DMS79 treated with DMSO at 0.1 percent for 48 hours (cell line): Measurements from ENCODE around the gene U2SURP.

Experiments
- DNase-seq: peaks from one replicate; lab custom pipeline; 2025; lab: John Stamatoyannopoulos, UW

The U2SURP gene

DNA sequence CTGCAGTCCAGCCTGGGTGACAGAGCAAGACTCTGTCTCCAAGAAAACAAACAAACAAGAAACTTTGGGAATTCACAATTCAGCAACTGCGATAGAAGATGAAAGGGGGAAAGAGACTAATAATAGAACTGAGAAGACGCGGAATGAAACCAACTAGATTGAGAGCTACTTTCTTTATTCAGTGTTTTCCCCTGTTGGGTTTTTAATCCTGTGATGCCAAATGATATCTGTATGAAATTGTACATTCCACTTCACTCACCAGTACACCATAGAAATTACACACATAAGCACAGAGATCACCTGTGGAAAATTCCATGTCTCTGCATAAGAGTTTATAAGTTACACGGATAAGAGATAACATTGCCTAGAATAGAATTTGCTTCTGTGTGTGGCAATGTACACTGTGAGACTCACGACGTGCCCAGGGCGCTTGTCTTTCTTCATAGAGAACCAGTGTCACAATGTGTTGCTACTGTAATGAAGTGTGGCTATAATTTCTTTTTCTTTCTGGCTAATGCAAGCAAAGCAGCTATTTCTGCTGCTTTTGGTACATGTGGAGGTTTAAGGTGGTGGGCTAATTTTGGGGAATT is 100.5 kb downstream of the U2SURP start:
- DNase-seq, result no peak

DNA sequence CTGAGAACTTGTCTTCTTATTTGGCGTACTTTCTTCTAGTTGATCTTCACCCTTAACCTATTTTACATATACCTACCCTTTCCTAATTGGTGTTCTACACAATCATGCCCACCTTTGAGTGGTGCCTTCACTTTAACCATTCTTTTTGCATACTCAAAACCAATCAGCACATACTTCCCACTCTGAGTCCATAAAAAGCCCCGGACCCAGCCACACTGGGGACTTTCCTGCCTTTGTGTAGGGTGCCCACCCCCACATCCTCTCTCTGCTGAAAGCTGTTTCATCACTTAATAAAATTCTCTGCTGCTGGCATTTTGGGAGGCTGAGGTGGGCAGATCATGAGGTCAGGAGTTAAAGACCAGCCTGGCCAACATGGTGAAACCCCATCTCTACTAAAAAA is 102.3 kb downstream of the U2SURP start:
- DNase-seq, result no peak

DNA sequence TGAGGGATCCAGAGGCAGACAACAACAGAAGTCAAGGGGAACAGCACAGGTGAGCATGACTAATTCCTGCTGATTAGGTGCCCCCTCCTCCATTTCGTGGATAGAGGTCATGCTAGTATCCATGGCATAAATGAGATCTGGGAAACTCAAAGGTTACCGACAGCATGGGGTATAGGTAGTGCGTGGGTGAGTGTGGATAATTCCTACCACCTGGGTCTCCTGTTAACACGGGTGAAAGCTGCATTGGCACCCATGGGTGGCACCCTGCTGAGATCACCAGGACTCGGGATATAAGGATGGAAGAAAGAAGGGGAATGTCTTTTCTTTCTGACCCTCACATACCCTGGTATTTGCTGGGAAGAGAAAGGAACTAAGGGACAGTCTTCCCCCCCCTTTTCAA is 103.8 kb downstream of the U2SURP start:
- no peak for DNase-seq

DNA sequence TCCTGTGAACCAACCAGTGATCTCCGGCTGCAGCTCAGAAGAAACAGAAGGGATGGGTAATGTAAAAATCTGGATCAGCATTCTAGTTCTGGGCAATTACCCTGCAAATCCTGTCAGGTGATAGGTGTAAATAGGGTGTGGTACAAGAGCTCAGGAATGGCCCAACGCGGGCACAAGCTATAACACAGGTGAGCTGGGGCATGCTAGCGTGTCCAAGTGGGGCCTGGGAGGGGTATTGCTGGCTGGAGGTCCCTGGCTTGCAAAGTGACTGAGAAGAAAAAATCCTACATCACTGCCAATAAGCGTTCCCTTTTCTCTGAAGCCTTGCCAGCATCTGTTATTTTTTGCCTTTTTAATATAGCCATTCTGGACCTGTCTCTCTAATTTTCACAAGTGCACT is 108.5 kb downstream of the U2SURP start:
- peak; percentile 27 for DNase-seq
